Bone marrow (tissue), 2 donors: ENCODE results near the gene LRRC71.

ENCODE experiments used
- DNase-seq, 2 donors: peaks; one replicate each; lab custom pipeline; 2025; lab: John Stamatoyannopoulos, UW

Gene LRRC71

GRCh38 chr1:156892190-156893047, 28.0 kb upstream of the LRRC71 start:
- DNase-seq: peak; percentile 70 to 75

- DNase-seq: no peak
Measured at GRCh38 chr1:156893048-156893953, 27.1 kb upstream of the LRRC71 start, which contains the start of gene PEAR1. TSS of gene PEAR1 (plus strand) at chr1:156893718. CDS start at chr1:156903927, 10,209 bp downstream.

- no peak for DNase-seq
Measured at GRCh38 chr1:156894001-156894400, 26.4 kb upstream of the LRRC71 start.

- no peak for DNase-seq
Measured at GRCh38 chr1:156894711-156895454, 25.5 kb upstream of the LRRC71 start.

- no peak for DNase-seq
Measured at GRCh38 chr1:156895455-156895812, 25.0 kb upstream of the LRRC71 start.

- no peak for DNase-seq
Measured at GRCh38 chr1:156895927-156896326, 24.5 kb upstream of the LRRC71 start.

- no peak for DNase-seq
Measured at GRCh38 chr1:156896490-156897033, 23.9 kb upstream of the LRRC71 start.

- no peak for DNase-seq
Measured at GRCh38 chr1:156897078-156897825, 23.2 kb upstream of the LRRC71 start.

- peak in 1 of 2 donors; percentile 99 for DNase-seq
Measured at GRCh38 chr1:156898161-156898566, 22.3 kb upstream of the LRRC71 start.

GRCh38 chr1:156898971-156899664, 21.3 kb upstream of the LRRC71 start:
- DNase-seq: no peak

GRCh38 chr1:156899956-156900718, 20.3 kb upstream of the LRRC71 start:
- DNase-seq: no peak

- no peak for DNase-seq
Measured at GRCh38 chr1:156900896-156901589, 19.4 kb upstream of the LRRC71 start.

- DNase-seq: no peak
Measured at GRCh38 chr1:156901590-156901900, 18.9 kb upstream of the LRRC71 start.

GRCh38 chr1:156901966-156902915, 18.2 kb upstream of the LRRC71 start:
- DNase-seq: no peak

- no peak for DNase-seq
Measured at GRCh38 chr1:156903328-156904091, 16.9 kb upstream of the LRRC71 start.

- DNase-seq: no peak
Measured at GRCh38 chr1:156904187-156904959, 16.1 kb upstream of the LRRC71 start.

- no peak for DNase-seq
Measured at GRCh38 chr1:156905176-156905575, 15.3 kb upstream of the LRRC71 start.
